Ovary (tissue), 9 donors: ENCODE results near the gene SNORC. TPM values are rescaled to one million over a fixed set of nuclear protein-coding genes. Genes with fewer than 3 reads are reported as not detected.

Source experiments
- DNase-seq, 5 donors: peaks; one replicate each; pipeline ENCODE4 v3.0.0-alpha.2; 2019 to 2020
- H3K27ac ChIP-seq, 2 donors: fragments of 200-600 bp; one replicate each; pipeline versions ENCODE4 v1.5.1 to v1.8.0; 2019 to 2022
- H3K27me3 ChIP-seq: fragments of 200-600 bp; one replicate; pipeline ENCODE4 v1.8.0; 2022
- H3K36me3 ChIP-seq: fragments of 200-600 bp; sonication (generic); one replicate; pipeline ENCODE4 v1.5.1; 2019
- H3K4me1 ChIP-seq: one replicate; pipeline ENCODE4 v1.8.1; 2013; ENCODE audit warnings: mild to moderate bottlenecking, moderate library complexity; ENCODE audit not compliant: insufficient read depth
- H3K4me3 ChIP-seq: fragments of 200-600 bp; sonication (generic); one replicate; pipeline ENCODE4 v1.5.1; 2017
- H3K9me3 ChIP-seq, 2 donors: fragments of 200-600 bp in 1 of 2; sonication (generic) in 1 of 2; one replicate each; pipeline versions ENCODE4 v1.5.1 to v1.8.1; 2013 to 2019; ENCODE audit warnings: mild to moderate bottlenecking in 1 of 2, moderate library complexity in 1 of 2
- CTCF ChIP-seq, 3 donors: fragments of 450-650 bp in 2 of 3; fragments of 200-600 bp in 1 of 3; IDR thresholded peaks; one replicate each; pipeline versions ENCODE4 v1.5.1 to v1.8.0; 2016 to 2022; ENCODE audit warnings: antibody characterized with exemption in 3 of 3, mild to moderate bottlenecking in 1 of 3
- EP300 ChIP-seq: sonication (generic); formaldehyde crosslinking; IDR thresholded peaks from one replicate; pipeline ENCODE4 v1.6.1; 2017; ENCODE audit warnings: antibody characterized with exemption
- POLR2A ChIP-seq: fragments of 450-650 bp; IDR thresholded peaks from one replicate; pipeline ENCODE4 v1.6.1; 2017; ENCODE audit warnings: antibody characterized with exemption, mild to moderate bottlenecking, moderate library complexity
- WGBS, 3 donors: extraction: QIAGEN DNeasy Blood & Tissue Kit in 1 of 3; methylation state at CpG; one replicate each; pipeline versions ENCODE4 v1.1.5 to v1.1.7; 2013 to 2017; 5-methylcytosine and 5-hydroxymethylcytosine counted together
- intact Hi-C, 4 donors: fragments of 100-400 bp; cut with DNase I; formaldehyde crosslinking; loops; one replicate each; pipeline versions ENCODE4 v1.11.0 to v1.15.1; 2022 to 2023
- polyA plus RNA-seq, 2 donors: library from polyadenylated mRNA; stranded (reverse); fragments of 200-250 nt in 1 of 2; fragments of 350-450 nt in 1 of 2; fragmentation: Illumina TruSeq in 1 of 2; extraction: RNeasy Lipid Tissue Mini Kit (QIAGEN cat#74804) in 1 of 2; gene quantifications; one replicate each; pipeline ENCODE4 v1.2.3, GENCODE V29; 2013 to 2014
- total RNA-seq, 7 donors: library from RNA; depleted of rRNA in 2 of 7; stranded (reverse); fragments of >200 nt in 2 of 7; fragmentation: NEBNext Ultra II Directional in 3 of 7; extraction: Animal tissue kit (Norgen Biotek cat#: 25700) in 3 of 7; gene quantifications; one replicate each; pipeline versions ENCODE4 v1.1.0 to v1.2.4, GENCODE V29; 2016 to 2023
- donor health status: DM: no; HTN: no; CAD: no; lungs with moderate emphysema.
- donor health status: DM: no; HTN: no; CAD: no.
- donor health status: Bipolar disorder and iron deficiency.
- donor health status: DM: yes; HTN: yes; CAD: no.
- donor health status: DM: no; HTN: no; CAD: no.
- donor health status: DM: yes; HTN: yes; CAD: no.

SNORC gene
- total and polyA plus RNA-seq, 9 donors, result 0.10 to 2.9 (median 1.1) TPM

GRCh38 chr2:232908695-232909094, 38.6 kb downstream of the SNORC start:
- intact Hi-C loops, result no loop called here
- 9 to 23% (median 9%) methylated on average over 6 of the region's 6 CpGs for WGBS, 3 donors

GRCh38 chr2:232910376-232910775, 40.3 kb downstream of the SNORC start:
- DNase-seq, result no peak
- Histone ChIP-seq H3K36me3 (no peaks in the 10 kb centered on the region), H3K9me3 (no peaks in the 10 kb centered on the region), H3K4me1 (no peaks in the 10 kb centered on the region), H3K27me3 (no peaks in the 10 kb centered on the region), H3K27ac (no peak overlapping the region), H3K4me3 (no peak overlapping the region)
- TF ChIP-seq CTCF (IDR thresholded peaks at IDR 0.05), result no peak
- 91 to 96% (median 96%) methylated on average over 6 of the region's 6 CpGs for WGBS, 3 donors
- intact Hi-C loops, result no loop called here

More at GRCh38 chr2:232908695-232909094, 38.6 kb downstream of the SNORC start:
- DNase-seq, result no peak
- H3K9me3 ChIP-seq, result no peaks in the 10 kb centered on the region
- no peaks in the 10 kb centered on the region for H3K36me3 ChIP-seq
- H3K4me1 ChIP-seq, result no peaks in the 10 kb centered on the region
- no peak overlapping the region for H3K27ac ChIP-seq
- no peak overlapping the region for H3K4me3 ChIP-seq
- no peaks in the 10 kb centered on the region for H3K27me3 ChIP-seq
- TF ChIP-seq CTCF (IDR thresholded peaks at IDR 0.05) (no peak), EP300 (no peak), POLR2A (no peak)

GRCh38 chr2:232911712-232912277, 41.7 kb downstream of the SNORC start:
- H3K9me3 ChIP-seq, result no peaks in the 10 kb centered on the region
- 45 to 68% (median 53%) methylated on average over 1 of the region's 1 CpG for WGBS, 3 donors
- DNase-seq, result no peak
- H3K4me3 ChIP-seq, result no peak overlapping the region
- no peaks in the 10 kb centered on the region for H3K4me1 ChIP-seq
- no peaks in the 10 kb centered on the region for H3K36me3 ChIP-seq
- H3K27me3 ChIP-seq, result no peaks in the 10 kb centered on the region
- intact Hi-C loops, result no loop called here
- TF ChIP-seq POLR2A (no peak), EP300 (no peak)
- no peak overlapping the region for H3K27ac ChIP-seq

GRCh38 chr2:232913903-232914302, 43.8 kb downstream of the SNORC start:
- Histone ChIP-seq H3K9me3 (no peaks in the 10 kb centered on the region), H3K27me3 (no peaks in the 10 kb centered on the region), H3K36me3 (no peaks in the 10 kb centered on the region), H3K4me1 (no peaks in the 10 kb centered on the region), H3K27ac (no peak overlapping the region), H3K4me3 (no peak overlapping the region)
- TF ChIP-seq CTCF (IDR thresholded peaks at IDR 0.05) (no peak), POLR2A (no peak), EP300 (no peak)
- 60 to 83% (median 64%) methylated on average over 2 of the region's 2 CpGs for WGBS, 3 donors
- DNase-seq, result no peak
- intact Hi-C loops, result no loop called here

GRCh38 chr2:232919141-232919540, 49.1 kb downstream of the SNORC start:
- DNase-seq, result no peak

More at GRCh38 chr2:232919141-232919540, 49.1 kb downstream of the SNORC start:
- Histone ChIP-seq H3K4me3 (no peak overlapping the region), H3K9me3 (peaks cover 0 to under 1% of the 10 kb centered on the region in 2 donors), H3K4me1 (no peaks in the 10 kb centered on the region), H3K27ac (no peak overlapping the region), H3K27me3 (no peaks in the 10 kb centered on the region), H3K36me3 (no peaks in the 10 kb centered on the region)
- TF ChIP-seq CTCF (IDR thresholded peaks at IDR 0.05) (no peak), POLR2A (no peak), EP300 (no peak)
- WGBS, 3 donors, result 92 to 93% (median 93%) methylated on average over 6 of the region's 6 CpGs
- intact Hi-C loops, result no loop called here
